Measurements from ENCODE around the gene MTG1.
"Not testable (repeated sequence)": the region's sequence is repeated elsewhere in the genome, so short reads cannot be mapped to it uniquely, and the experiment has no call there.

The MTG1 gene

GRCh38 chr10:133359554-133359971 is 34.4 kb upstream of the MTG1 start:
- peak in 1 of 2 experiments; percentile 27 for DNase-seq

DNA sequence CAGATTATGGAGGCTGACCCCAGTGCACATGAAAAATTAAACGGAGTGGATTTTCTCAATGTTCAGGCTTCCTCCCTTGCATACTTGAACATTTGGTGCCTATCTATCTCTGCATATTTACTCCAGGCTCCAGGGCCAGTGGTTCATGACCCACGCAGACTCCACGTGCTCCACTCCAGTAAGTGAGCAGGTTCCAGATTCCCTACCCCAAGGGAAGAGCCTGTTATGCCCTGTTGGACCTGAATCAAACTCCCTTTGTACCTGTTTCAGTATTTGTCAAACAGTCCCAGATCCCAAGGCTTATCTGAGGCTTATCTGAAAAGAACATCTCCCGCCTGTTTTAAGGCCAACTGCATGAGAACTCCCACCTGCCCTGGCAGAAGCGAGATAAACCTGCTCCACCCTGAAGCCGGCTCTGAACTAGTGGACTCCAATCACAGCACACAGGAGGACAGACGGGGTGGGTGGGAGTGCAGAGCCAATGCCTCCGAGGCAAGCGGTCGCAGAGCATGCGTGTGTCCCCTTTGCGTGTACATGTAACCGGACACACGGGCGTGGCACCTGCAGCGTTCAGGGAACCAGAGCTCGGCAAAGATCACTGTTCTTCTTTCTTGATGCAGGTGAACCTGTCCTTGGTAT is 33.9 kb upstream of the MTG1 start:
- no peak for DNase-seq

DNA sequence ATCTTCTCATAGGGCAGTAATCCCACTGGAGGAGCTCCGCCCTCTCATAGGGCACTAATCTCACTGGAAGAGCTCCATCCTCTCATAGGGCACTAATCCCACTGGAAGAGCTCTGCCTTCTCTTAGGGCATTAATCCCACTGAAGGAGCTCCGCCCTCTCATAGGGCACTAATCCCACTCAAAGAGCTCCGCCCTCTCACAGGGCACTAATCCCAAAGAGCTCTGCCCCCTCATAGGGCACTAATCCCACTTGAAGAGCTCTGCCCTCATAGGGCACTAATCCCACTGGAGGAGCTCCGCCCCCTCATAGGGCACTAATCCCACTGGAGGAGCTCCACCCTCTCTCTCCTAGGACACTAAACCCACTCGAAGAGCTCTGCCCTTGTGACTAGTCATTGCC is 32.7 kb upstream of the MTG1 start:
- DNase-seq, result no peak

DNA sequence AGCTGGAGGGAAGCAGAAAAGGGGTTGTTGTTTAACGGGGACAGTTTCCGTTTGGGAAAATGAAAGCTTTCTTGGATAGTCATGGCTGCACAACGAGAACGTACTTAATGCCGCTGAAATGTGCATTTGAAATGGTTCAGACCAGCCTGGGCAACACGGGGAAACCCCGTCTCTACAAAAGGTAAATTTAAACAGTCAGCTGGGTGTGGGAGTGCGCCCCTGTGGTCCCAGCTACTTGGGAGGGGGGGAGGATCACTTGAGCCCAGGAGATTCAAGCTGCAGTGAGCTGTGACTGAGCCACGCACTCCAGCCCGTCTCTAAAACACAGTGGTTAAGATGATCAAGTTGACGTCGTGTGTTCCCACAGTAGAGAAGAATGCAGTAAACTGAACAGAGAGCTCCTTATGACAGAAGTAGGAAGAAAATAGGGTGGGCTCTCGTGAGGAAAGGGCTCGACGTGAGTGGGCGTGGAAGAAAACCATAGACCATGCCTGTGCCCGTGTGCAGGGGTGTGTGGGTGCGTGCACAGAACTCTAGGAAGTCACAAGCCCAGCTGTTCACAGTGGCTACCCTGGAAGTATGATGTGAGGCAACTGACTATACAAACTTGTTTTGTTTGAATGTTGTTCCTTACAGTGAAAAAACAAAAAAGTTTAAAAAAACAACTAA is 32.0 kb upstream of the MTG1 start:
- no peak for DNase-seq

GRCh38 chr10:133362846-133363245 is 31.1 kb upstream of the MTG1 start:
- DNase-seq, result no peak

GRCh38 chr10:133364645-133365431 is 29.1 kb upstream of the MTG1 start:
- no peak for DNase-seq

DNA sequence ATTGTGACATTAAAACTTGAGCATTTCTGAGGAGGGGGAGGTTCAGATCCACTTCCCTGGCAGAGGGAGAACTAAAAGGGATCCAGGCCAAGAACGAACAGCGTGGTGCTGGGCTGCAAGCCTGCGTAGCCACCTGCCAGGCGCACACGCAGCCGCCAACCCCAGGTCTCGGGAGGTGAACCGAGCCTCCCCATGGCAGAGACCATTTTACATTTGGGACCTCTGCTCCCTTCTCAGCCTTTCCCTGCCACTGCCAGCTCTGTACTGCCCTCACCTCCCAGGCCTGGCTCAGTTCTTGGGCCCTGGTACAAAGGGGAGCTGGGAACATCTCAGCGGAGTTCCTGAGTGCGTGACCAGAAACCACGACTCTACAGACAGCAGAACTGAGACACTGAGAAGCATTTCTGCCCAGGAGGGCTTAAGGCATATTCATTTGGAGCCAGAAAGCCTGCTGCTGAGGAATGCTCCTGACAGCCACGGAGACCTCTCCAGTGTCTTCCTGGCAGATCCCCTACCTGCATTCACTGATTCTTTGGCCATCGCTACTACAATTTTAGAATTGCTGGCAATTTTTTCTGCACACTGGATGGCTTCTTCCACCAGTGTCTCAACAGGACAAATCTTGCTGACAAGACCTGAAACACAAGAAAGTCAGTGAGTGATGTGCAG is 28.4 kb upstream of the MTG1 start:
- DNase-seq, result no peak

DNA sequence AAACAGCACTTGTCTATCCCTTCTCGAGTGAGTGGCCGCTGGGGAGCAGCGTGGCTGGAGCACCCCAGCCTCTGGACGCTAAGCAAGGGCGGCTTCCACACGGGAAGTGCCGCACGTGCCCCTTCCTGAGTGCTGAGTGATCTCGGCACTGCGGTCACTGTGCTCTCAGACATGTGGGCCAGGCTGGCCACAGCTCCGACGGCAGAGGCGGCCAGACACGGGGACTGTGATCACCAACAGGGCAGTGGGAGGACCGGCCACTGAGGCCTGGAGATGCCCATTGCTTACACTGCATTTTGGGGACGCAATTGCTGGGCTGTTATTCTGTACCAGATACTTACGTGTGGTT is 27.9 kb upstream of the MTG1 start:
- DNase-seq, result no peak

- no peak for DNase-seq
Measured at GRCh38 chr10:133366751-133367150, 27.2 kb upstream of the MTG1 start.

GRCh38 chr10:133367461-133367860 is 26.5 kb upstream of the MTG1 start:
- not testable (repeated sequence) for DNase-seq

DNA sequence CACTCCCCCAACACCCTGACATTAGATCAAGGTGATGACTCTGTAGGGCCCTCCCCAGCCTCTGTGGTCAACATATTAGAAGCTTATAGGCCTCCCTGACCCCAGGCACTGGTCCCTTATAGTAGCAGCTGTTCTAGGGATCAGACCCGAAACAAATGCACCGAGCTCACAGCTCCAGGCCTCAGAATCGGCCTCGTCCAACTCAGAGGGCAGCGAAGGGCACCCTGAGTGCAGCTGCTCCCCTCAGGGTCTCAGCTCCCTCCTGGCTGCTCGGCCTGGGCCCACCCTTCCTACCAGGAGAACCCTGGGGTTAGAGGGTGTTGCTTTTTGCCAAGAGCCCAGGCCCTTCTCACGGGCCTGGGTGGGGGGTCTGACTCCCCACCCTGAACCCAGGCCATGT is 25.8 kb upstream of the MTG1 start:
- no peak for DNase-seq

GRCh38 chr10:133370030-133370786 is 23.7 kb upstream of the MTG1 start:
- DNase-seq, result no peak

DNA sequence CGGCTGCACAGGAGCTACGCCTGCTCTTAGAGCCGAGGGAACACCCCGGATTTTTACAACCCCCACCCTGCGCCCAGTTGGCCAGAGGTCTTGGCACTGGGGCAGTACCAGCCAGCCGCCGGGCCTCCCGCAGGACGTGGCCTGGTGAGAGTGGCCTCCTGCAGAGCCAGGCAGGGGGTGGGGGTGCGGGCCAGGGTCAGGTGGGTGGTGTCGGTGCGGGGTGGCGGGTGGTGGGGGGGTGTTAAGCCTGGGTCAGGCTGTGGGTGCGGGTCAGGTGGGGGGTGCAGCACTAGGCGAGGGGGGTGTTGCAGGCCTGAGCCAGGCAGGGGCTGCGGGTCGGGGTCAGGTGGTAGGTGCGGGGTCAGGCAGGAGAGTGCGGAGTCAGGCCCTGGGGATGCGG is 21.4 kb upstream of the MTG1 start:
- no peak for DNase-seq

GRCh38 chr10:133373174-133374090 is 20.5 kb upstream of the MTG1 start, which contains the start of gene ECHS1:
ECHS1 (minus strand) TSS chr10:133373354; CDS start chr10:133373333, 21 bp downstream.
- peak; percentile 90 to 97 for DNase-seq

GRCh38 chr10:133375357-133376115 is 18.4 kb upstream of the MTG1 start:
- no peak for DNase-seq

DNA sequence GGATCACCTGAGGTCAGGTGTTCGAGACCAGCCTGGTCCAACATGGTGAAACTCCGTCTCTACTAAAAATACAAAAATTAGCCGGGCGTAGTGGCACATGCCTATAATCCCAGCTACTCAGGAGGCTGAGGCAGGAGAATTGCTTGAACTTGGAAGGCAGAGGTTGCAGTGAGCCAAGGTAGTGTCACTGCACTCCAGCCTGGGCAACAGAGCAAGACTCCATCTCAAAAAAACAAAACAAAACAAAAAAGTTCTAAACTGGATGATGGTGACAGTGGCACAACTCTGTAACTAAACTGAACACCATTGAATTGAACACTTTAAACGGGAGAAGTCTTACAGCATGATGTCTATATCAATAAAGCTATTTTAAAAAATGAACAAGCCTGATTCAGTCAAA is 17.8 kb upstream of the MTG1 start:
- not testable (repeated sequence) for DNase-seq

GRCh38 chr10:133377025-133377817 is 16.7 kb upstream of the MTG1 start:
- DNase-seq, result no peak

DNA sequence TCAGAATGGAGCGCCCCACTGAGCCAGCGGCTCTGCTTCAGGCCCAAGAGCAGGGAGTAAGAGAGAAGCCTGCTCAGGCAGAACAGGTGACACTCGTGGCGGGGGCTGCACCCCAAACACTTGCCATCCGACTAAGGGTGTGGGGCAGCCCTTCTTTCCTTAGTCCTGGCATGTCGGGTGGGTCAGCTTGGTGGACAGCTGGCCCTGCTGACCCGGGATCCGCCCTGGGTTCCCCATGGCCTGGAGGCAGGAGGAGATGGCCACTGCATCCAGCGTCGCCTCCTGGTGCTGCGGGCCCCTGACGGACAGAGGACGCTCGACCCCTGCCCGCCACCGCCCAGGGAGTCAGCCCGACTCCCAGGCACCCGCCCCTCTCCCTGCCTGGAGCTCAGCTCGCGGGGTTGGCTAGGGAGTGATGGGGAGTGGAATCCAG is 16.1 kb upstream of the MTG1 start:
- no peak for DNase-seq

DNA sequence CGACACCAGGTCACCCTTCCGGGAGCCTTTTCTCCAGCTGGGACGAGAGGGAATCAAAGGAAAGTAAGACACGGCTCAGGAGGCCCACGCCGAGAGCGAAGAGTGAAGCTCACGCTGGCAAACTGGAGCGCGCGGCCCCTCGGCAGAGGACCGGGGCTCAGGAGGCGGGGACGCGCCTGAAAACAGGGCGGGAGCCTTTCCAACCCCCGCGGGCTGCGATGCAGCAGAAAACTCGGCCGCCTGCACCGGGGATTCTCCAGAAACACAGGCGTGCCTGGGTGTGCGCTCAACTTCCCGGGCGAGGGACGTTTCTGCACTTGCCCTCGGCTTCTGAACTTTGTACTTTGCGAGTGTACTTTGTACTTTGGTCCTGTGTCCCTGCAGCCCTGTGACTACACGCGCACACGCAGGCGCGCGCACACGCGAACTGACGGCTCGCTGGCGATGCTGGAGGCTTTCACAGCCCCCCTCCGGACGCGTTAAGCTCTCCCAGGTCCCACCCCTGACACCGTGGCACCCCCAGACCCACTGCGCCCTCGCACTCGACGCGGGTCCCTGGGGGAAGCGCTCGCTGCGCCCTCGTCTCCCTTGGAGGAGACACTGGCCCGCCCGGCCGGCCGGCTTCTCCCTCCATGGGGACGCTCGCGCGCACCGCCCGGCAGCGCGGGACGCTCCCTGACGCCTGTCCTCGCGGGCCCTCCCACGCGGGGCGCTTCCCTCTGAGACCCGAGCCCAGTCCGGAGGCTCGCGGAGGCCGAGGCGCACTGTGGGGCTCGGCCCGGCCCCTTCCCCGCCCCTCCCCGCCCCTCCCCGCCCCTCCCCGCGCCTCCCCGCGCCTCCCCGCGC is 15.5 kb upstream of the MTG1 start:
- DNase-seq, result peak; percentile 51 to 57

All from stimulated activated CD4-positive, alpha-beta T cell treated with anti-CD3 and anti-CD28 coated beads, Interleukin-4, amount 100 ng/mL, for 4 hours (primary cell).